WTC11 (cell line): ENCODE results near the gene LRRC4B. TPM values are rescaled to one million over a fixed set of nuclear protein-coding genes. Genes with fewer than 3 reads are reported as not detected.
"Not testable (repeated sequence)": the region's sequence is repeated elsewhere in the genome, so short reads cannot be mapped to it uniquely, and the experiment has no call there.

Experiments used
- ATAC-seq: fragments of 200-7000 bp; cut with Tn5 transposase; 2 replicates; pipeline ENCODE4 v1.10.0; 2021; ENCODE audit warnings: mild to moderate bottlenecking, moderate library complexity
- CTCF ChIA-PET: fragments of 300-600 bp; sonication (Branson Sonifier 250); formaldehyde crosslinking; loops from one replicate; lab custom pipeline; 2021; ENCODE audit warnings: antibody characterized with exemption; lab: Charles Lee
- POLR2A ChIA-PET: fragments of 350-600 bp; sonication (Branson Sonifier 250); formaldehyde crosslinking; loops from one replicate; lab custom pipeline; 2021; ENCODE audit warnings: antibody characterized with exemption; lab: Charles Lee
- DNase-seq: peaks from one replicate; pipeline ENCODE4 v3.0.0; 2021; ENCODE audit warnings: low spot score
- H3K27ac Mint-ChIP-seq: 2 replicates; pipeline ENCODE4 v1.8.0; 2021; ENCODE audit warnings: mixed read lengths
- H3K27me3 Mint-ChIP-seq: 2 replicates; pipeline ENCODE4 v1.8.0; 2021; ENCODE audit warnings: low read depth, mild to moderate bottlenecking, moderate library complexity, mixed read lengths
- H3K36me3 Mint-ChIP-seq: 2 replicates; pipeline ENCODE4 v1.8.0; 2021; ENCODE audit warnings: mixed read lengths
- H3K4me1 Mint-ChIP-seq: 2 replicates; pipeline ENCODE4 v1.8.0; 2022; ENCODE audit warnings: mixed read lengths
- H3K4me3 Mint-ChIP-seq: 2 replicates; pipeline ENCODE4 v1.8.0; 2021; ENCODE audit warnings: mild to moderate bottlenecking, moderate library complexity, mixed read lengths
- H3K9me3 Mint-ChIP-seq: 2 replicates; pipeline ENCODE4 v1.8.0; 2021; ENCODE audit warnings: mixed read lengths
- CTCF ChIP-seq: fragments of 200-600 bp; IDR thresholded peaks from 2 replicates; pipeline ENCODE4 v1.8.0; 2022; ENCODE audit warnings: antibody characterized with exemption
- EMX1 ChIP-seq: fragments of 250-450 bp; sonication (Bioruptor Pico); IDR thresholded peaks from 2 replicates; pipeline ENCODE4 v1.8.0; 2021; ENCODE audit warnings: mild to moderate bottlenecking
- ERG ChIP-seq: fragments of 250-450 bp; sonication (Bioruptor Pico); IDR thresholded peaks from 2 replicates; pipeline ENCODE4 v1.8.0; 2021; ENCODE audit warnings: mild to moderate bottlenecking
- GABPB1 ChIP-seq: sonication (generic); formaldehyde crosslinking; IDR thresholded peaks from 2 replicates; pipeline ENCODE4 v1.8.1; 2023; ENCODE audit warnings: mild to moderate bottlenecking, missing genetic modification reagents
- HMGXB4 ChIP-seq: sonication (generic); formaldehyde crosslinking; IDR thresholded peaks from 2 replicates; pipeline ENCODE4 v1.8.1; 2023; ENCODE audit warnings: mild to moderate bottlenecking, moderate library complexity, missing genetic modification reagents
- MAX ChIP-seq: sonication (generic); formaldehyde crosslinking; IDR thresholded peaks from 2 replicates; pipeline ENCODE4 v1.8.0; 2022; ENCODE audit warnings: mild to moderate bottlenecking, missing genetic modification reagents
- MXD4 ChIP-seq: fragments of 250-450 bp; sonication (Bioruptor Pico); IDR thresholded peaks from 2 replicates; pipeline ENCODE4 v1.8.0; 2021; ENCODE audit warnings: mild to moderate bottlenecking, moderate library complexity, borderline replicate concordance
- MYBL2 ChIP-seq: sonication (generic); formaldehyde crosslinking; IDR thresholded peaks from 2 replicates; pipeline ENCODE4 v1.8.1; 2023; ENCODE audit warnings: mild to moderate bottlenecking, moderate library complexity, missing genetic modification reagents
- NFYB ChIP-seq: sonication (generic); formaldehyde crosslinking; conservative IDR thresholded peaks from 2 replicates; pipeline ENCODE4 v1.8.0; 2022; ENCODE audit warnings: low read depth, missing genetic modification reagents
- PREB ChIP-seq: sonication (generic); formaldehyde crosslinking; IDR thresholded peaks from 2 replicates; pipeline ENCODE4 v1.8.1; 2022; ENCODE audit warnings: mild to moderate bottlenecking, missing genetic modification reagents, moderate library complexity, borderline replicate concordance
- SMAD3 ChIP-seq: sonication (generic); formaldehyde crosslinking; IDR thresholded peaks from 2 replicates; pipeline ENCODE4 v1.8.0; 2022; ENCODE audit warnings: missing genetic modification reagents, mild to moderate bottlenecking, borderline replicate concordance
- SOX15 ChIP-seq: fragments of 250-450 bp; sonication (Bioruptor Pico); IDR thresholded peaks from 2 replicates; pipeline ENCODE4 v1.9.0; 2021; ENCODE audit warnings: mild to moderate bottlenecking
- STAT6 ChIP-seq: sonication (generic); formaldehyde crosslinking; conservative IDR thresholded peaks from 2 replicates; pipeline ENCODE4 v1.8.1; 2023; ENCODE audit warnings: mild to moderate bottlenecking, low read depth, missing genetic modification reagents, moderate library complexity
- TCF7 ChIP-seq: sonication (generic); formaldehyde crosslinking; IDR thresholded peaks from 2 replicates; pipeline ENCODE4 v1.8.0; 2022; ENCODE audit warnings: mild to moderate bottlenecking, low read depth, missing genetic modification reagents, moderate library complexity
- TP53 ChIP-seq: sonication (generic); formaldehyde crosslinking; IDR thresholded peaks from 2 replicates; pipeline ENCODE4 v1.8.1; 2023; ENCODE audit warnings: mild to moderate bottlenecking, missing genetic modification reagents
- ZNF121 ChIP-seq: sonication (generic); formaldehyde crosslinking; IDR thresholded peaks from 2 replicates; pipeline ENCODE4 v1.8.0; 2023; ENCODE audit warnings: missing genetic modification reagents
- ZNF232 ChIP-seq: sonication (generic); formaldehyde crosslinking; IDR thresholded peaks from 2 replicates; pipeline ENCODE4 v1.8.0; 2022; ENCODE audit warnings: mild to moderate bottlenecking, missing genetic modification reagents
- ZSCAN18 ChIP-seq: fragments of 250-450 bp; sonication (Bioruptor Pico); IDR thresholded peaks from 2 replicates; pipeline ENCODE4 v2.1.2; 2022; ENCODE audit warnings: mild to moderate bottlenecking, moderate library complexity
- total RNA-seq: library from RNA; stranded (reverse); gene quantifications from 3 replicates; pipeline ENCODE4 v1.2.3, GENCODE V29; 2021

Gene LRRC4B
- total RNA-seq, 1 experiment from 2014 or later = 10.0 TPM

GRCh38 chr19:50604264-50605073, 36.2 kb upstream of the LRRC4B start:
- POLR2A ChIA-PET, H3K27ac Mint-ChIP-seq: not testable (repeated sequence)
- DNase-seq = peak; percentile 51
- Mint-ChIP-seq H3K4me1 (peaks cover 12% of the 10 kb centered on the region; the same call in 1 of the 2 replicates), H3K27me3 (peaks cover 87% of the 10 kb centered on the region), H3K36me3 (peaks cover 22% of the 10 kb centered on the region), H3K9me3 (peaks cover 34% of the 10 kb centered on the region), H3K4me3 (peak overlapping the region; percentile 45)
- CTCF ChIA-PET = interaction anchor here (0.6 to 1.4 kb wide), 10 partner anchors 13 to 318 kb away, joined by 3 to 11 read pairs (median 4); partner anchors contain the start of gene C19orf81
- ATAC-seq = peak; percentile 60
- TF ChIP-seq HMGXB4 (CRISPR knock-in tag) (peak; percentile 35; the same call in 1 of the 2 replicates), MAX (CRISPR knock-in tag) (peak; percentile 81), CTCF (peak; percentile 67), MYBL2 (0 out of 2 replicates have a peak, but pooled peaks have one; percentile 19), NFYB (0 out of 2 replicates have a peak, but pooled peaks have one; percentile 7)

GRCh38 chr19:50602935-50603334, 34.7 kb upstream of the LRRC4B start:
- no peak for ATAC-seq
- Mint-ChIP-seq H3K4me3 (no peak overlapping the region), H3K9me3 (peaks cover 26% of the 10 kb centered on the region), H3K4me1 (peaks cover 7% of the 10 kb centered on the region; the same call in 1 of the 2 replicates), H3K27ac (no peak overlapping the region), H3K27me3 (peaks cover 80% of the 10 kb centered on the region), H3K36me3 (peaks cover 22% of the 10 kb centered on the region)
- TF ChIP-seq SMAD3 (no peak), MXD4 (CRISPR knock-in tag) (no peak)
- POLR2A ChIA-PET = no interaction called here
- CTCF ChIA-PET = interaction anchor here (0.9 kb wide), 1 partner anchor 65 kb away, joined by 3 read pairs; no protein-coding TSS in a partner anchor
- no peak for DNase-seq

- Mint-ChIP-seq H3K36me3 (peaks cover 18% of the 10 kb centered on the region), H3K27me3 (peaks cover 76% of the 10 kb centered on the region), H3K4me1 (peaks cover 5% of the 10 kb centered on the region; the same call in 1 of the 2 replicates), H3K27ac (no peak overlapping the region), H3K9me3 (peaks cover 22% of the 10 kb centered on the region), H3K4me3 (no peak overlapping the region)
- no peak for DNase-seq
- POLR2A ChIA-PET = no interaction called here
- no peak for ATAC-seq
- CTCF ChIA-PET = interaction anchor here (0.9 kb wide), 1 partner anchor 65 kb away, joined by 3 read pairs; no protein-coding TSS in a partner anchor
- TF ChIP-seq GABPB1 (CRISPR knock-in tag) = no peak
- TF ChIP-seq ZNF121 (CRISPR knock-in tag) = no peak
- no peak for TF ChIP-seq STAT6 (CRISPR knock-in tag)
- no peak for TF ChIP-seq TCF7 (CRISPR knock-in tag)
- no peak for TF ChIP-seq PREB (CRISPR knock-in tag)
- TF ChIP-seq SOX15 (CRISPR knock-in tag) = no peak
- TF ChIP-seq EMX1 (CRISPR knock-in tag) = no peak
- TF ChIP-seq ERG (CRISPR knock-in tag) = no peak
- no peak for TF ChIP-seq MXD4 (CRISPR knock-in tag)
- TF ChIP-seq TP53 (CRISPR knock-in tag) = no peak
- no peak for TF ChIP-seq ZNF232 (CRISPR knock-in tag)
- no peak for TF ChIP-seq ZSCAN18 (CRISPR knock-in tag)
These were observed 34.3 kb upstream of the LRRC4B start for GRCh38 chr19:50602496-50602895.
